GM21717 (cell line): ENCODE measurements around the gene EIF4E3.

Experiments used
- ATAC-seq: cut with Tn5 transposase; IDR thresholded peaks from one replicate; pipeline ENCODE4 v1.9.1; 2021; ENCODE audit warnings: mild to moderate bottlenecking, moderate library complexity; ENCODE audit not compliant: unreplicated experiment

The EIF4E3 gene

GRCh38 chr3:71652781-71653413, 72.3 kb downstream of the EIF4E3 start:
- ATAC-seq: no peak

DNA sequence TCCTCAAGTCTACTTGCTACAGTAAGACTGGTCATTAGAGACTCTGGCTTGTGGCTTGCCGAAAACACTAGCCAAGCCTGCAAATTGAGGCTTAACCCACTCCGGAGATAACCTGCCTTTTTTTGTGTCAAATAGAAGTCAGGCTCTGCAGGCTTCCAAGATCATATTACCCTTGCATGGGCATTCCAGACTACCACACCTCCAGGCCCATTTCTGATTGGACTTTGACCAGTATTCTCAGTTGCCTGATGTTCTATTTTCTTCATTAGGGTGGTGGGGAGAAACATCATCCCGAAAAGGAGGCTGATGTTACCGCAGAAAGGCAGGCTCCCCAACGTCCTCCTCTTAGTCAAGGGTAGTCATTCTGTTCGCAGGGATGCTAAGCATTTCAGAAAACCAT, 73.6 kb downstream of the EIF4E3 start:
- no peak for ATAC-seq

GRCh38 chr3:71650372-71650771, 74.8 kb downstream of the EIF4E3 start:
- ATAC-seq: no peak

- ATAC-seq: no peak
Observed at GRCh38 chr3:71649757-71650156, 75.4 kb downstream of the EIF4E3 start.

DNA sequence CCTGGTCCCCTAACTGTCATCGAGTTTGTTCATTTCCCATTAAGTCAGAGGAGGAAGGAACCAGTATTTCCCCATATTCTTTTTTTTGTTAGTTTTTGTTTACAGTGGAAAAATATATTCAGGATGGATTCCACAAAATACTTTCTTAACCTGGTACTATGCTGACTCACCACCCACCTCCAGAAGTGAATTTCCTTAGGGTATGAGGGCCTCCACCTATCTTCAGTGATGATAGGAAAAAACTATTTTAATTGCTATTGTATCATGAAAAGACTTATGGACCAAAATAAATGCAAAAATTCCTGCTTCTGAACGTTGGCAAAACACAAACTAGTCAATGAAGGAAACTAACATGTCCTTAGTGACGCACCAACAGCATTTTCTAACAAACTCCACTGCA, 77.5 kb downstream of the EIF4E3 start:
- no peak for ATAC-seq

GRCh38 chr3:71646971-71647370, 78.2 kb downstream of the EIF4E3 start:
- ATAC-seq: no peak

DNA sequence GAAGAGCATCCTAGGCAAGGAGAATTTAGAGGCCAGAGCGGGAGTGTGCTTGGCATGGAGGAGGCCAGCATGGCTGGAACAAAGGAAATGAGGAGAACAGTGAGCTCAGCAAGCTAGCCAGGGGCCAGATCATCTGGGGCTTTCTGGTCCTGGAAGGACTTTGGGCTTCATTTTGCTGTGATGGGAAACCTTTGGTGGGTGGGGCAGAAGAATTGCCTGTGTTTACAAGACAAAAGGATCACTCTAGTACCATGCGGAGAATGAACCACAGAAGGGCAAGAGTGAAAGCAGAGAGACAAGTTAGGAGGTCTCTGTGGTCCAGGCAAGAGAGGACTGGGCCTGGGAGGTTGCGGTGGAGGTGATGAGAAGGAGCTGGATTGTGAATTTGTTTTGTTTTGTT, 80.1 kb downstream of the EIF4E3 start:
- ATAC-seq: no peak

DNA sequence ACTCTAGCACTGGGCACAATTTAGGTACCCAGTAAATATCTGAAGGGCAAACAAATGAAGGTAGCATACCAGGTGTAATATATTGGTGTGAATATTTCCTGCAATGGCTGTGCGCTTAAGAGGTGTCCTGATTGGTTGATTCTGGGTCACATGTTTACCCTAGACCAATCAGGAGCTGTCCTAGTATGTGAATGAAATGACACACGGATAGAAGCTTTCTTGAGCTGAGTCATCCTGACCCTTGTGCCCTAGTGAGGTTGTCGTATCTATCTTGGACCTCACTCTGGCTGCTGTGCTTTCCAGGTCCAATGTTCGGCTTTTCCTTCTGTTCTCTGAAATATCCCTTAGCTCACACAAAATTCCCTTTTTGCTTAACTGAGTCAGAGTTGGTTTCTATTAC, 83.5 kb downstream of the EIF4E3 start:
- no peak for ATAC-seq

GRCh38 chr3:71640331-71640983, 84.7 kb downstream of the EIF4E3 start:
- no peak for ATAC-seq

DNA sequence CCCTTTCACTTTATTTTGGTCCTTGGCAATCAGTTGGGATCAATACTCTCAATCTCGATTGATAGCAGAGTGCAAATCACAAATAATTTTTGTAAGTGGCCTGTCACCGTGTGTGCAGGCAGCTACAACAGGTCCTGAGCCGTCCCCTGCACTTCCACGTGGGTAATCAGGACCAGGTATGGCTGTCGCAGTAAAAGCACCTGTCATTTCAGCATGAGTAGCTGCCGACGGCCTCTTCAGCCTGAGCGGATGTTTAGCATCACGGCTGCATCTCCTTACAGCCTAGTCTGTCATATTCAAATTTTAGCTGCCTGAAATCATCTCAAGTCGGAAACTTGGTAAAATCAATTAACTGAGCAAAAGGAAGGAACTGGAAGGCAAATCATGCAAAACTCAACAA, 88.7 kb downstream of the EIF4E3 start:
- ATAC-seq: no peak

DNA sequence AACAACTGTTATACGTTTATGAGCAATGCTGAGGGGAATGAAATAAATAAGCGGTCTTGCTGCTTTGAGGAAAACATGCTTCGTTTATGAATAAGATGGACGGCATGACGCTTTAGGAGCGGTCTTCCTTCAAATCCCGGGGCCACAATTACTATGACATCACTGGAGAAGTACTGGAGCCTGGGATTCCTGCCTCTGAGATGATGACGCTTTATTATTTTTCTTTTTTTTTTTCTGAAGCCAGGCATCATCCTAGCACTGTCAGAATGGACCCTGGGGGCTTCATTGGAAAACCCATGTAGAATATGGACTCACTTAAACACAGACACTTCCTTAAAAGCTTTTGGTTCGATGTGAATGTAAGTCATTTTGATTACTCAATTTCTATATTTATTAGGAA, 89.2 kb downstream of the EIF4E3 start:
- no peak for ATAC-seq

GRCh38 chr3:71634671-71635070, 90.5 kb downstream of the EIF4E3 start:
- no peak for ATAC-seq

DNA sequence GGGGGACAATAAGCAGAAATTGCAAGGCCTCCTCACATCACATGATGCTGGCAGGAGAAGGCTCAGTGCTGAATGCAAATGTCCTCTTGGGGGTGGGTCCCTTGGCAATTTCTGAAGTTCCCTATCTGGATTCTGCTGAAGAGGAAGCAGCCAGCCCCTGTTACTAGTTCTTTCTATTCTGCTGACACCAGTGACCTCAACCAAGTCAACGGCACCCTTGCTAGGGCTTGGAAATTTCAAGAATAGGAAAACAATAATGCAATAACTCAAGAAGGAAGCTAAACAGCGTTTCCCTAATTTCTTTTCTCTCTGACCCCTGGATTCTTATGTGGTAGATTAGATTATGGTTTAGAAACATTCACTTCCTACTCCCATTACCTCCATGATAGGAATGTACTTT, 95.5 kb downstream of the EIF4E3 start:
- no peak for ATAC-seq

DNA sequence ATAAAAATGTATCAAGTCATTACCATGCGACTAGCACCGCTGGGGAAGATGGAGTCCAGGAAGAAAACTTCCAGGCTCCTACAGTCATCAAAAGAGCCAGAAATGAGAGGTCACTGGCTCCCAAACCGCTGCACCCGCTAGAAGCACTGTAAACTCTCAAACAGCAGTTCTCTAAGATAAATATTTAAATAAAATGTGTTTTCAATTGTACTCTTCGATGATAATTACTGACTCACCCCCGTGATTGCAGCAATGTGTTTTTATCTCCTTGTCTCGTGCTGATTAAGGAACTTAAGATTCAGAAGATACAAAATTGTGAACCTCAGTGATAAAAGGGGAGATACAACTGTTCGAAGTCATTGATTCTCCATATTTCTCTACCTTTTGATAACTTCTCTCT, 95.9 kb downstream of the EIF4E3 start:
- no peak for ATAC-seq

GRCh38 chr3:71628522-71628921, 96.7 kb downstream of the EIF4E3 start:
- ATAC-seq: no peak

- ATAC-seq: no peak
Observed at GRCh38 chr3:71625676-71626075, 99.5 kb downstream of the EIF4E3 start.
